C4-2B (cell line): ENCODE data around the gene SGCE.

Experiments used
- CTCF ChIP-seq: fragments of 450-650 bp; conservative IDR thresholded peaks from 2 replicates; pipeline ENCODE4 v1.5.1; 2017; ENCODE audit warnings: mild to moderate bottlenecking
- ZFX ChIP-seq: fragments of 450-650 bp; IDR thresholded peaks from 2 replicates; pipeline ENCODE4 v1.6.1; 2017

GRCh38 chr7:94616855-94617254 is 39.1 kb downstream of the SGCE start:
- TF ChIP-seq CTCF, result no peak
- TF ChIP-seq ZFX, result no peak
